GM21528 (cell line): Measurements from ENCODE around the gene TOR2A.
"Not testable (repeated sequence)": the region's sequence is repeated elsewhere in the genome, so short reads cannot be mapped to it uniquely, and the experiment has no call there.

ENCODE experiments used
- ATAC-seq: cut with Tn5 transposase; IDR thresholded peaks from one replicate; pipeline ENCODE4 v1.9.1; 2021; ENCODE audit warnings: mild to moderate bottlenecking, moderate library complexity; ENCODE audit not compliant: unreplicated experiment, low FRiP score

TOR2A gene

GRCh38 chr9:127769101-127769500, 34.0 kb upstream of the TOR2A start:
- ATAC-seq: no peak

- ATAC-seq: no peak
Observed at GRCh38 chr9:127768698-127769097, 33.6 kb upstream of the TOR2A start.

- ATAC-seq: no peak
Observed at GRCh38 chr9:127767909-127768331, 32.8 kb upstream of the TOR2A start.

DNA sequence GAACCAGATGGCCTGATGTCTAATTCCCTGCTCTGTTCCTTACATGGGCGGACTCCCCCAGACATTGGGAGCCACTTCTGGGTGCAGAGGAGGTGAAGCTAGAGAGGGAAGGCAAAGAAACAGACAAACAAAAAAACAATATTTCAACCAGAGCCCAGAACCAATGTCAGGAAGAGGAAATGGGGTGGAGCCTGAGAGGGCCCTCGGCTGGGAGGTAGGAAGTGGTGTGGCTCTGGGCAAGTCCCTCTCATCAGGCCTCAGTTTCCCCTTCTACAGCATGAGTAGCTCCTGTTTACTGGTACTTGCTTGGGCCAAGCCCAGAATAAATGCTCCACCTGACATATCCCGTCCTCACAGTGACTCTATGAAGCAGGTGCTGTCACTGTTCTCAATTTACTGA, 32.3 kb upstream of the TOR2A start:
- ATAC-seq: no peak

DNA sequence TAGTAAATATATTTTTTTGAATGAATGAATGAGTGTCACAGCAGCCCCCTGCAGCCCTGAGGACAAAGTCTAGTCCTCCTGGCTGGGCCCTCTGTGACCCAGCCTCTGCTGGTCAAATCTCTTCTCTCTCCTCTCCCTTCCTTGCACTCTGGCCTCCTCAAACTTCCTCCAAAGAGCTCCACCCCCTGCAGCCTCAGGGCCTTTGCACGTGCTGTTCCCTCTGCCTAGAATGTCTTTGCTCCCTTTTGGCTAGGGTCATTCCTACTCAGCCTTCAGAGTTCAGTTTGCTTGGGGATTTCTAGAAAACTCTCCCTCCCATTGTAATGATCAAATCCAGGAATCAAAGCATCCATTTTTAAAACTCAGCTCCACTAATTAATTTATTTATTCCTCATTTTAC, 30.3 kb upstream of the TOR2A start:
- ATAC-seq: no peak

DNA sequence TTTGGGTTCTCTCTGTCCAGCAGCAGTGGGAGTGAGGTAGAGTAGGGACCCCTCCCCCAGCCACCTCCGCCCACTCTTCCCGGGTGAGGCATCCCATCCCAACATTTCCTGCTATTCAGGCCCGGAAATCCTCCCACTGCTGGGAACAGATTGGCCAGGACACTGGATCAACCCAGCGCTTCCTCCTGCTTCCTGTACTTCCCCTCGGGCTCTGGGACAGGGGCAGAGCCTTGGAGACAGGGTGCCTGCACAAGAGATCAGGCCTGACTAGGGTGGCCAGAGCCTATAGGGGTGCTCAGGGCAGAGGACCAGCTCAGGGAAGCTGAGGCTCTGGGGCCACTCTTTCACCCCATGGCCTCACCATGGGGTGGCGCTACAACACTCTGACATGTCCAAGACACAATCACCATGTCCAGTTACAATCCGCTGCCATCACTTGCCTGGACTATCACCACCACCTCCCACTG, 28.9 kb upstream of the TOR2A start:
- no peak for ATAC-seq

- no peak for ATAC-seq
Observed at GRCh38 chr9:127762111-127762676, 27.1 kb upstream of the TOR2A start.

DNA sequence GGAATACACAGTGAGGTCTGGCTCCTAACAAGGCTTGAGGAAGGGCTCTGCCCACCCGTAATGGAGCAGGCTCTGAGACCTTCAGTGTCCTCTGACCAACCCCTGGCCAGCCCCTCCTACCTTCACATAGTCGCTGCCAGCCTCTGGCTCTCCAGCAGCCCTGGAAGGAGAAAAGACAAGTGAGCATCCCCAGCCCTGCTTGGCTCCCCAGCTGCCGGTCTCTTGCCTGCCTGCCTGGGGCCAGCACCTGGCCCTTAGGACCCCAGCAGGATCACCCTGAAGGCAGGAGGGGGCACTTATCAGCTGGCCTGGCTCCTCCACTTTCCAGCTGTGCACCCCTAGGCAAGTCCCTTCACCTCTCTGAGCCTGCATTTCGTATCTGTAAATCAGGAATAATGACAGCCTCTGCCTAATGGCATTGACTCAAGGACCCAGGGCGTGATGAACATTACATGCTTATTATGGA, 26.4 kb upstream of the TOR2A start:
- no peak for ATAC-seq

GRCh38 chr9:127761061-127761460, 26.0 kb upstream of the TOR2A start:
- ATAC-seq: no peak

DNA sequence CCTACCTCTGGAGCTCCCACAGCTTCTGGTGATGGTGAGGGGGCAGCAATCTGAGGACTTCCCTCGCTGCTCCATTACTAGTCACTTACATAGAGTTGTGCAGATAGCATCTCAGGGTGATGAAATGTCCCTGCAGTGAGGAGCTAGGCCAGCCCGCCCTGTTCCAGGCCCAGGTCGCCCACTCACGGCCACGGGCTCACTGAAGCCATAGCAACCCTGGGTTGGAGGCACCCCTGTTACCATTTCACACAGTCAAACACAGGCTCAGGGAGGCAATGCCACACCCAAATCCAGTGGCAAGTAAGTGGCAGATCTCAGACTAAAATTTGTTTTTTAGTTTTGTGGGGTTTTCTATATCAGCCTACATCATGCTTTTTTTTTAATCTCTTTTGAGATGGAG, 23.7 kb upstream of the TOR2A start:
- no peak for ATAC-seq

- ATAC-seq: not testable (repeated sequence)
Observed at GRCh38 chr9:127756776-127757175, 21.7 kb upstream of the TOR2A start.

- ATAC-seq: no peak
Observed at GRCh38 chr9:127756233-127756632, 21.1 kb upstream of the TOR2A start.

- no peak for ATAC-seq
Observed at GRCh38 chr9:127755061-127756060, 20.3 kb upstream of the TOR2A start.

GRCh38 chr9:127754099-127755060, 19.3 kb upstream of the TOR2A start:
- no peak for ATAC-seq

DNA sequence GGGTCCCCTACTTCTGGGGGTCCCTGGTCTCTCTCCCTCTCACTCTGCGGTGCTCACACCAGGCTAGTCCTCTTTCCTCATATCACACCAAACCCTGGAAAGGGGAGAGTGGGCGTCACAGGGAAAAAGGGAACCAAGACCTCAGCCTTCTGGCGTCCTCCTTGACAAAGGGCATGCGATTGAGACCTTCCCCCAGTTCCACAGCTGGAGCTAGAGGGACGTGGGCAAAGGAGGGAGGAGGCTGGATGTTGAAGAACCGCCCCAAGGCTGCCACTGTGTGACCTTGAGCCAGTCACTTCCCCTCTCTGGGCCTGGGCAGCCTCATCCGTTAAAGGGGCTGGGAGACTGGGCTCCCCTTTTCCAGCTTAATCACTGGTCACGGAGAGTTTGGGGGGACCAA, 18.5 kb upstream of the TOR2A start:
- no peak for ATAC-seq

DNA sequence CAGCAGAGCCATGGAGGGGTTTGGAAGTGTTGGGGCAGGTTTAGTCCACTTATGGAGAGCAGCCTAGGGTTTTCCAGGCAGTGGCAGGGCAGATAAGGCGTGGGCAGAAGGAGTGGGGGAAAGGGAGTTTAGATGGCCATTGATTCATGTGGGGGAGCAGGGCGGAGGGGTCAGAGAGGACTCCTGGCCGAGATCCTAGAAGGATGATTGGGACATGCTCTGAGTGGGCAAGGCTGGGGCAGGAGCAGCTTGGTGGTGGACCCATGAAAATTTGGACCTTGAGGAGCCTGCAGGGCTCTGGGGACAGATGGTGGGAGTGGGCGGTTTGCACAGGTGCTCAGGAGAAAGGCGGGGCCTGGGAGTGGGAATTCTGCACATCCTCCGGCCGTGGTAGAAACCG, 18.1 kb upstream of the TOR2A start:
- ATAC-seq: no peak

DNA sequence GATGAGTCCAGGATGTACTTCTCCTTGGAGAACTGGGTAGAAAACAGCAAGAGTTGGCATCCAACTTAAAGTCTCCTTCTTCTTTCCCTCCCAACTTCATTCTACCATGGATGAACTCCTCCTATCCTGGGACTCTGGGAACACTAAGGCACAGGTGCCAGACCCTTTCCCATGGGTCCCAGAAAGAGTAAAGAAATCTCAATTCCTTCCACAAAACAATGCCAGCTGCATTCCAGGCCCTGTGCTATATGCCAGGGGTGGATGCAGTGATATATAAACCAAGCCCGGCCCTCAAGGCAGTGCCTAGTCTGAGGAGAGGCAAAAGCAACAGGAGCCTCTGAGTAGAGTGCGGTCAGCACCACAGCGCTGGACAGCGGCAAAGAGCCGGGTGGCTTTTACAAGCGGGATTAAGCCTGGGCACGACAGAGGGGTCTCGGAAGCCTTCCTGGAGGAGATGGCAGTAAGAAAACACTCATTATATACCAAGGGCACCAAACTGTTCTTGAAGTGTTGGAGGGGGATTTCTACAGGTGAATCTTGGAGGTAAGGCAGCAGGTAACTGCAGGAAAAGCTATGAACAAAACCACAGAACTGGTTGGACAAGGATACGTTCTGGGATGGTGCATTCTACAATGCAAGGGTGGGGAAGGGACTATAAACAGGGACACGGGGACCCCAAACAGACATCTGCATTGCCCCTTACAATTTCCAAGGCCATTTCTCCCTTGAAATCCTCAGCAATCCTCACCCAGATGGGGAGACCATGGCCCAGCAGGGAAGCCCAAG, 16.4 kb upstream of the TOR2A start:
- no peak for ATAC-seq

DNA sequence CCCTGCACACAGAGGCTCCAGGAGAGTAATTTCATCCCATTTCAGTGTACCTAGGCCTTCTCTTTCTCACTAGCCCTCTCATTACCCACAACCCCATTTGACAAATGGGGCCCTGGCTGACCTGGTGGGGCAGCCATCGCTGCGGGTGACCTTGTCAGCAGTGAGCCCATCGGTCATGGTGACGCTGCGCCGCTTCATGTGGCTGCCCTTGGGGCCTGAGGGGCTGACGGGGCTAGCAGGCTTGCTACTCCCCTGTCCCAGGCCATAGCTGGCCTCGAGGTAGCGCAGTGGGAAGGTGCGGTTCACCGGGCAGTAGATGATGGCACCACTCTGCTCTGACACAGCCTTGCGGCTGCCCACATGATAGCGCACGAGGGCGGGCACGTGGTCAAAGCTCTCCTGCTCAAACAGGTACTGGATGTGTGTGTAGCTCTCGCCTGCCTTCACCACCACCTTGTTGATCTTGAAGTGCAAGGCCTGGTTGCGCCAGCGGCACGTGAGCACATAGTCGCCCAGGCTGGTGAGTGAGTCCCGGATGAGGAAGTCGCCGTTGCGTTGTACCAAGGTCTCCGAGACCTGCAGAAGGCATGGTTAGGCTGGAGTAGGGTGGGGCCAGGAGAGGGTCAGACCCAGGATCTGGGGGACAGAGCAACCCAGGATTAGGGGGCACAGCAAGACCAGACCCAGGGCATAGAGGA, 14.1 kb upstream of the TOR2A start:
- ATAC-seq: no peak

DNA sequence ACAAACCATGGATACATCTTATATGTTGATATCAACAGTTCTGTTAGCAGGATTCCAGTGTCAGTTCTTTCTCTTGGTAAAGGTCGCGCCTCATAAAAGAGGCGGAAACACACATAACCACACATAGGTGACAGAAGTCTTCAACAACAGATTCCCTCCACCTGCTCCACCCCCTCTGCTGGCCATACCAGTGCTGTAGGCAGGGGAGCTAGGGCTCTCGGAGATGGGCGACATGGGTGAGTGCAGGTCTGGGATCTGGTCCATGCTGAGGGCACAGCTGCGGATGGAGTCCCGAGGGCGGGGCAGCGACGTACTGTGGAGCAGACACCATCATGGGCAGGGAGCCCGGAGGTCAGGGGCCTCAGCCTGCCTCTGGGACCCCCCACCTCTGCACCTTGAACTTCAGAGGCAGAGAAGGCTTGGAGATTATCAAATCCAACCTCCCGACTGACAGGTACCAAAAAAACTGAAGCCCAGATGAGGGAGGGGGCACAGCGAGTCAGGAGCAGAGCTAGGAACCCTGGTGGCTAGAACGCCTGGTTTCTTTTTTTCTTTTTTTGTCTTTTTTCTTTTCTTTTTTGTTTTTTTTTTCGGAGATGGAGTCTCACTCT, 12.0 kb upstream of the TOR2A start:
- ATAC-seq: no peak
